Stimulated activated CD4-positive, alpha-beta T cell treated with anti-CD3 and anti-CD28 coated beads, Interleukin-12 subunit alpha, Interleukin-12 subunit beta, amount 100 ng/mL, for 48 hours (primary cell): ENCODE results near the gene WDR18.
A peak's percentile ranks its signal among the peaks of the same experiment; 100 is the strongest.

ENCODE experiments used
- DNase-seq, 3 donors: peaks; one replicate each; pipeline ENCODE4 v3.0.0-alpha.2; 2020; ENCODE audit warnings: low read depth in 2 of 3, low spot score in 1 of 3

WDR18 gene, protein sequence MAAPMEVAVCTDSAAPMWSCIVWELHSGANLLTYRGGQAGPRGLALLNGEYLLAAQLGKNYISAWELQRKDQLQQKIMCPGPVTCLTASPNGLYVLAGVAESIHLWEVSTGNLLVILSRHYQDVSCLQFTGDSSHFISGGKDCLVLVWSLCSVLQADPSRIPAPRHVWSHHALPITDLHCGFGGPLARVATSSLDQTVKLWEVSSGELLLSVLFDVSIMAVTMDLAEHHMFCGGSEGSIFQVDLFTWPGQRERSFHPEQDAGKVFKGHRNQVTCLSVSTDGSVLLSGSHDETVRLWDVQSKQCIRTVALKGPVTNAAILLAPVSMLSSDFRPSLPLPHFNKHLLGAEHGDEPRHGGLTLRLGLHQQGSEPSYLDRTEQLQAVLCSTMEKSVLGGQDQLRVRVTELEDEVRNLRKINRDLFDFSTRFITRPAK

DNA sequence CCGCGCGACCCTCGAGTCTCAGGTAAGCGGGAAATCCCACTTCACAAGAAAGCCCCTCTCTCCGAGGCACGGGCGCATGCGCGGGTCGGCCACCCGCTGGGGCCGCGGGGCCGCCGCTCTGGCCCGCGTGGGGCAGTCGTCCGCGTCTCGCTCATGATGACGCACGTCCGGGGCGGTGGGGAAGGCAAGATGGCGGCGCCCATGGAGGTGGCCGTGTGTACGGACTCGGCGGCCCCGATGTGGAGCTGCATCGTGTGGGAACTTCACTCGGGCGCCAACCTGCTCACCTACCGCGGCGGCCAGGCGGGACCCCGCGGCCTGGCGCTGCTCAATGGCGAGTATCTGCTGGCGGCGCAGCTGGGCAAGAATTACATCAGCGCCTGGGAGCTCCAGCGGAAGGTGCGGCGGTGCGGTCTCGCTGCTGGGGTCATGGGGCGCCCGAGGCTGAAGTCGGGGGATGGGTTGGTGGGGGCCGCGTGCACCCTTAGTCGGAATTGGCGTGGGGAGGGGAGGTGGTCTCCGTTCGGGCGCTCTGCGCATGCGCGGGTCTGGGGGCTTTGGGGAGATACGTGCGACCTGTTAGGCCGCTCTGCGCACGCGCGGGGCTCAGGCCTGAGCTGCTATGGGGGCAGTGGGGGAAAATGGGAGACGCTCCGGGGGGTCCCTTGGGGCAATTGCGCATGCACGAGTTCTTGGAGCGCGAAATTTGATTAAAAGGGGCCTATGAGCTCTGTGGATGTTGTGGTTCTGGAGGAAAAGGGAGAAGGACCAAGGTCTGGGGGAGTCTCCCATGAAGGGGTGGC, at the start of gene WDR18:
WDR18 (plus strand) TSS at position 181 of the 803 bp plus-strand sequence; CDS start at position 190, 9 bp downstream.
- peak; percentile 83 to 89 (median 86) for DNase-seq

- DNase-seq, result no peak
These were observed 49.2 kb upstream of the WDR18 start for GRCh38 chr19:934865-935479.

- DNase-seq, result no peak
These were observed 48.0 kb upstream of the WDR18 start for GRCh38 chr19:936175-936546.

GRCh38 chr19:937259-937694, 46.9 kb upstream of the WDR18 start:
- no peak for DNase-seq

- no peak for DNase-seq
These were observed 45.8 kb upstream of the WDR18 start for GRCh38 chr19:938233-938923.

GRCh38 chr19:939439-939838, 44.7 kb upstream of the WDR18 start:
- DNase-seq, result no peak

DNA sequence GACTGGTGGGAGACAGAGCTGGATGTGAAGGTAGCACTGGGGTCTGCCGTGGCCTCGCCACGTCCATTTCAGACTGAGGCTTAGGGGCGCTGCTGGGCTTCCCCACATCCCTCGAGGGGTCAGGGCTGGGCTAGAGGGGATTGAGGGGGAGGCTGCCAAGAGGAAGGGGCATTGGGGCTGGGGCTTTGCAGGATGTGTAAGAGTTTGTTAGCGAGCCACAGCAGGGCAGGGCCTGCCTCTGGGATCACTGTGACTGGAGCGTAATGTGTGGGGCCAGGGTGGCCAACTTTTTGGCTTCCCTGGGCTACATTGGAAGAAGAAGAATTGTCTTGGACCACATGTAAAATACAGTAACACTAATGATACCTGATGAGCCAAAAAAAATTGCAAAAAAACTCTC, 44.2 kb upstream of the WDR18 start:
- no peak for DNase-seq

- DNase-seq, result peak in 1 of 3 donors; percentile 51
These were observed 43.4 kb upstream of the WDR18 start for GRCh38 chr19:940591-941291.

DNA sequence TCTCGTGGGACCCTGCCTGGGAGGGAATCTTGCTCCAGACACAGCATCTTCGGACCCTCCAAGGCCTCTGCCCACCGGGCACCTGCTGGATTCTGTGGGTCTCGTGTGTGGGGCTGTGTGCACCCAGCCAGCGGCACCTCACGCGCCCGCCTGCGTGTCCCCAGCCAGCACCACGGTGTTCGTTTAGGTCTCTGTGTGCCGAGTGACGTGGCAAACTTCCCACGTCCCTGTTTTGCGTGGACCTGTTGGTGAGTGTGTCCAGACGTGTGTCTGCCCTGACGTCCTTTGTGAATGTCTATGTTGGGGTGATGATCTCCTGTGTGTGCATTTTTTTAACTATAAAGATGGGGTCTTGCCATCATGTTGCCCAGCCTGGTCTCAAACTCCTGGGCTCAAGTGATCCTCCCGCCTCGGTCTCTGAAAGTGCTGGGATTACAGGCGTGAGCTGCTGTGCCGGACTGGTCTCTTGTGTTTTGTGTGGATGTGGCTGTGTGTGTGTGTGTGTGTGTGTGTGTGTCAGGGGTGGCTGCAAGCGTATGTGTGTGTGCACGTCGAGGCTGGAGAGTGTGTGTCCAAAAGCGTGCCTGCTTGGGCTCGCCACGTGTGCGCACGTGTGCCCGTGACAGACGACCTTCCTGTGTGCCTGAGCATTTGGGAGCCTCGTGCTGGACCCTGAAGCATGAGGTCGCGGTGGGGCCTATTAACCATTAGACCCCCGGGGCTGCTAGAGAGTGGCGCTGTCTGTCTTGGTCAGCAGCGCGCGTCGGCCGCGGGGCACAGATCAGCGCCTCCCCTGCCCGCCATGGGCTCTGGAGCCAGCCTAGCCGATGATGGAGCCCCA, 42.6 kb upstream of the WDR18 start:
- no peak for DNase-seq

DNA sequence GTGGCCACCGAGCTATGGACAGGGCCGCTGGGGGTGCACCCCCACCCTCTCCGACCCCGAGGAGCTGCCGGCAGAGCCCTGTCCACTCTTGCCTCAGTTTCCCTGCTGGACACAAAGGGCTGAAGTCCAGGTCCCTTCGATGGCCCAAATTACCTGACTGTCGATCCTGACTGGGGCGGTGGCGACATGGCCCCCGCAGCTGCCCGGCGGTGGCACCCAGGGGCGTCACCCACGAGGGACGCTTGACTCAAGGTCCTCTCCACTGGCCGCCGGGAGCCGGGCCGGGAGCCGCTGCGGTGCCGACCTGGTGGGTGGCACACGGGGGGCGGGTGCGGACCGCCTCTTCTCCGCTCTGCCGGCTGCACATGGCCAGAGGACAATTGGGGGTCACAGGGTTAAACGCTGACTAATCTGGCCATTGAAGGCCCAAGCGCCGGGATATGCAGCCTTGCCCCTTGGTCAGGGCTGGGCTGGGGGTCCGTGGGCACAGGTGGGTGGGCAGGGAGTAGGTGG, 42.0 kb upstream of the WDR18 start:
- no peak for DNase-seq

DNA sequence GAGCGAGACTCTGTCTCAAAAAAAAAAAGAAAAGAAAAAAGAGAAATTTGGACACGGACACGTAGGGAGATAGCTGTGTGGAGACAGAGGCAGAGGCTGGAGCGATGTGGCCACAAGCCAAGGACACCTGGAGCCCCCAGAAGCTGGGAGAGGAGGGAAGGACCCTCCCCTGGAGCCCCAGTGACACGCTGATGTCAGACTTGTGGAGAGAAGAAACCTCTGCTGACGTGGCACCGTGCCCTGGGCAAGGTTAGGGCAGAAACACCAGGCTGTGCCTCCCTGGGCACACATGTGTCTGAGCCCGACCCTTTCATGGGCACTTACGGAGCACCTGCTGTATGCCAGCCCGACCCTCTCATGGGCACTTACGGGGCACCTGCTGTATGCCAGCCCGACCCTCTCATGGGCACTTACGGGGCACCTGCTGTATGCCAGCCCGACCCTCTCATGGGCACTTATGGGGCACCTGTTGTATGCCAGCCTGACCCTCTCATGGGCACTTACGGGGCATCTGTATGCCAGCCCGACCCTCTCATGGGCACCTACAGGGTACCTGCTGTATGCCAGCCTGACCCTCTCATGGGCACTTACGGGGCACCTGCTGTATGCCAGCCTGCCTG, 40.5 kb upstream of the WDR18 start:
- no peak for DNase-seq

- no peak for DNase-seq
These were observed 40.0 kb upstream of the WDR18 start for GRCh38 chr19:944171-944567.

DNA sequence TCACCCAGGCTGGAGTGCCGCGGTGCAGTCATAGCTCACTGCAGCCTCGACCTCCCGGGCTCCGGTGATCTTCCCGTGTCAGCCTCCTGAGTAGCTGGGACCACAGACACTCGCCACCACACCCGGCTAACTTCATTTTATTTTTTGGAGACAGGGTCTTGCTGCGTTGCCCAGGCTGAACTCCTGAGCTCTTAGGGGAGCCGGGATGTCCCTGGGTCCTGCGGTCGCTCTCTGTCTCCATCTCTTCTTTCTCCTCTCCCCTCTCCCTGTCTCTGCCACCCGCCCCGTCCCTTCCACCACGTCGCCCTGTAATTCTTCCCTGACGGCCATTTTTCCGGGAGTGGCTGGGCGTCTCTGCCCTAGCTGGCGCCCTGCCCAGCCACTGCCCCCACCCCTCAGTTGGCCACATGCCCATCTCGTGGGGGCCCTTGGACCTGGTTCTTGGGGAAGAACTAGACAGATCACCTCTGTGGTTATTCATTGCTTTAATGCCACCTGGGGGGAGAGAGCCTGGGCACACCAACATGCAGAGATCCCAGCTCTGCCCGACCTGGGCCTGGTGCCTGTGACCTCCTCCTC, 39.4 kb upstream of the WDR18 start:
- DNase-seq, result no peak

GRCh38 chr19:945401-946252, 38.5 kb upstream of the WDR18 start:
- no peak for DNase-seq

- DNase-seq, result no peak
These were observed 36.9 kb upstream of the WDR18 start for GRCh38 chr19:947090-947706.

GRCh38 chr19:947707-948539, 36.2 kb upstream of the WDR18 start:
- DNase-seq, result no peak
